ENCODE results near the gene KIF16B.

Gene KIF16B

GRCh38 chr20:16491294-16491905 lies 81.8 kb downstream of the KIF16B start:
- Histone ChIP-seq H3K23ac (ENCODE audit: low read length in 2 of 2) (no peak overlapping the region), H3K4me2 (ENCODE audit: low read length, poor library complexity, severe bottlenecking) (no peak overlapping the region), H3K18ac (ENCODE audit: low read depth in 1 of 2, low read length in 2 of 2) (no peak overlapping the region), H3K27me3 (ENCODE audit: control insufficient read depth in 1 of 2, insufficient read depth in 1 of 2, low read length in 2 of 2) (no peaks in the 10 kb centered on the region), H3K14ac (ENCODE audit: low read length in 2 of 2) (no peak overlapping the region), H2BK15ac (ENCODE audit: low read depth, poor library complexity, severe bottlenecking) (no peak overlapping the region), H3K4me1 (ENCODE audit: control insufficient read depth, insufficient read depth, low read depth, low read length) (no peaks in the 10 kb centered on the region), H2AK5ac (ENCODE audit: low read length, severe bottlenecking) (no peak overlapping the region), H3K9me3 (ENCODE audit: control insufficient read depth, low read length) (no peaks in the 10 kb centered on the region), H2BK120ac (ENCODE audit: low read depth, low read length) (no peak overlapping the region), H3K27ac (ENCODE audit: low read length, poor library complexity, severe bottlenecking) (no peak overlapping the region), H3K4me3 (ENCODE audit: insufficient read depth in 1 of 2, low read depth in 1 of 2, low read length in 2 of 2) (no peak overlapping the region), H2BK5ac (ENCODE audit: low read depth, low read length, poor library complexity, severe bottlenecking) (no peak overlapping the region), H3K36me3 (ENCODE audit: control insufficient read depth in 1 of 2, insufficient read depth in 2 of 2, low read depth in 1 of 2, low read length in 2 of 2) (peaks cover 6 to 21% of the 10 kb centered on the region in 2 experiments), H4K91ac (ENCODE audit: low read length) (no peak overlapping the region), H3K9ac (ENCODE audit: low read length) (no peak overlapping the region), H2AFZ (ENCODE audit: low read depth, low read length) (no peak overlapping the region), H3K79me1 (replicated peaks; ENCODE audit: low read length, poor library complexity, severe bottlenecking) (no peaks in the 10 kb centered on the region), H3K4ac (ENCODE audit: low read depth in 1 of 2, low read length in 2 of 2) (no peak overlapping the region), H4K8ac (ENCODE audit: low read length) (no peak overlapping the region), H2BK12ac (ENCODE audit: low read length in 2 of 2) (no peak overlapping the region)
- DNase-seq: no peak
- 91% methylated on average over 6 of the region's 7 CpGs for WGBS

- Histone ChIP-seq H3K4me1 (ENCODE audit: control insufficient read depth, insufficient read depth, low read depth, low read length) (no peaks in the 10 kb centered on the region), H4K8ac (ENCODE audit: low read length) (no peak overlapping the region), H3K4me2 (ENCODE audit: low read length, poor library complexity, severe bottlenecking) (no peak overlapping the region), H3K9me3 (ENCODE audit: control insufficient read depth, low read length) (no peaks in the 10 kb centered on the region), H3K18ac (ENCODE audit: low read depth in 1 of 2, low read length in 2 of 2) (no peak overlapping the region), H2AK5ac (ENCODE audit: low read length, severe bottlenecking) (no peak overlapping the region), H3K36me3 (ENCODE audit: control insufficient read depth in 1 of 2, insufficient read depth in 2 of 2, low read depth in 1 of 2, low read length in 2 of 2) (peaks cover 5 to 17% of the 10 kb centered on the region in 2 experiments), H3K9ac (ENCODE audit: low read length) (no peak overlapping the region), H2BK120ac (ENCODE audit: low read depth, low read length) (no peak overlapping the region), H2BK15ac (ENCODE audit: low read depth, poor library complexity, severe bottlenecking) (no peak overlapping the region), H3K14ac (ENCODE audit: low read length in 2 of 2) (no peak overlapping the region), H3K79me1 (replicated peaks; ENCODE audit: low read length, poor library complexity, severe bottlenecking) (no peaks in the 10 kb centered on the region), H2AFZ (ENCODE audit: low read depth, low read length) (no peak overlapping the region), H4K91ac (ENCODE audit: low read length) (no peak overlapping the region), H3K23ac (ENCODE audit: low read length in 2 of 2) (no peak overlapping the region), H2BK5ac (ENCODE audit: low read depth, low read length, poor library complexity, severe bottlenecking) (no peak overlapping the region), H3K27ac (ENCODE audit: low read length, poor library complexity, severe bottlenecking) (no peak overlapping the region), H3K27me3 (ENCODE audit: control insufficient read depth in 1 of 2, insufficient read depth in 1 of 2, low read length in 2 of 2) (no peaks in the 10 kb centered on the region), H3K4ac (ENCODE audit: low read depth in 1 of 2, low read length in 2 of 2) (no peak overlapping the region), H3K4me3 (ENCODE audit: insufficient read depth in 1 of 2, low read depth in 1 of 2, low read length in 2 of 2) (no peak overlapping the region), H2BK12ac (ENCODE audit: low read length in 2 of 2) (no peak overlapping the region)
- no CpG with 5 or more reads among the region's 3 CpGs for WGBS
- no peak for DNase-seq
Observed at GRCh38 chr20:16490696-16491095, 82.6 kb downstream of the KIF16B start.

GRCh38 chr20:16488616-16489015 lies 84.6 kb downstream of the KIF16B start:
- Histone ChIP-seq H3K27ac (ENCODE audit: low read length, poor library complexity, severe bottlenecking) (no peak overlapping the region), H3K4me2 (ENCODE audit: low read length, poor library complexity, severe bottlenecking) (no peak overlapping the region), H3K4me1 (ENCODE audit: control insufficient read depth, insufficient read depth, low read depth, low read length) (no peaks in the 10 kb centered on the region), H3K18ac (ENCODE audit: low read depth in 1 of 2, low read length in 2 of 2) (no peak overlapping the region), H3K9me3 (ENCODE audit: control insufficient read depth, low read length) (no peaks in the 10 kb centered on the region), H3K14ac (ENCODE audit: low read length in 2 of 2) (no peak overlapping the region), H2BK15ac (ENCODE audit: low read depth, poor library complexity, severe bottlenecking) (no peak overlapping the region), H4K8ac (ENCODE audit: low read length) (no peak overlapping the region), H4K91ac (ENCODE audit: low read length) (no peak overlapping the region), H2AK5ac (ENCODE audit: low read length, severe bottlenecking) (no peak overlapping the region), H3K27me3 (ENCODE audit: control insufficient read depth in 1 of 2, insufficient read depth in 1 of 2, low read length in 2 of 2) (no peaks in the 10 kb centered on the region), H2BK12ac (ENCODE audit: low read length in 2 of 2) (no peak overlapping the region), H3K23ac (ENCODE audit: low read length in 2 of 2) (no peak overlapping the region), H2AFZ (ENCODE audit: low read depth, low read length) (no peak overlapping the region), H3K9ac (ENCODE audit: low read length) (no peak overlapping the region), H3K36me3 (ENCODE audit: control insufficient read depth in 1 of 2, insufficient read depth in 2 of 2, low read depth in 1 of 2, low read length in 2 of 2) (peaks cover 3 to 16% of the 10 kb centered on the region in 2 experiments), H3K4me3 (ENCODE audit: insufficient read depth in 1 of 2, low read depth in 1 of 2, low read length in 2 of 2) (no peak overlapping the region), H2BK120ac (ENCODE audit: low read depth, low read length) (no peak overlapping the region), H2BK5ac (ENCODE audit: low read depth, low read length, poor library complexity, severe bottlenecking) (no peak overlapping the region), H3K4ac (ENCODE audit: low read depth in 1 of 2, low read length in 2 of 2) (no peak overlapping the region), H3K79me1 (replicated peaks; ENCODE audit: low read length, poor library complexity, severe bottlenecking) (no peaks in the 10 kb centered on the region)
- no peak for DNase-seq
- 96% methylated on average over 2 of the region's 3 CpGs for WGBS

- no peaks in the 10 kb centered on the region for H3K9me3 ChIP-seq (ENCODE audit: control insufficient read depth, low read length)
- no peak overlapping the region for H2BK12ac ChIP-seq (ENCODE audit: low read length in 2 of 2)
- no peak overlapping the region for H3K4me2 ChIP-seq (ENCODE audit: low read length, poor library complexity, severe bottlenecking)
- H3K23ac ChIP-seq (ENCODE audit: low read length in 2 of 2): no peak overlapping the region
- H3K27ac ChIP-seq (ENCODE audit: low read length, poor library complexity, severe bottlenecking): no peak overlapping the region
- H3K4ac ChIP-seq (ENCODE audit: low read depth in 1 of 2, low read length in 2 of 2): no peak overlapping the region
- no peak overlapping the region for H2AK5ac ChIP-seq (ENCODE audit: low read length, severe bottlenecking)
- H3K9ac ChIP-seq (ENCODE audit: low read length): no peak overlapping the region
- H3K4me3 ChIP-seq (ENCODE audit: insufficient read depth in 1 of 2, low read depth in 1 of 2, low read length in 2 of 2): no peak overlapping the region
- no peaks in the 10 kb centered on the region for H3K79me1 ChIP-seq (replicated peaks; ENCODE audit: low read length, poor library complexity, severe bottlenecking)
- H3K18ac ChIP-seq (ENCODE audit: low read depth in 1 of 2, low read length in 2 of 2): no peak overlapping the region
- no peak overlapping the region for H3K14ac ChIP-seq (ENCODE audit: low read length in 2 of 2)
- H3K27me3 ChIP-seq (ENCODE audit: control insufficient read depth in 1 of 2, insufficient read depth in 1 of 2, low read length in 2 of 2): no peaks in the 10 kb centered on the region
- H2BK120ac ChIP-seq (ENCODE audit: low read depth, low read length): no peak overlapping the region
- no peak overlapping the region for H4K91ac ChIP-seq (ENCODE audit: low read length)
- DNase-seq: no peak
- no peak overlapping the region for H2BK5ac ChIP-seq (ENCODE audit: low read depth, low read length, poor library complexity, severe bottlenecking)
- no peaks in the 10 kb centered on the region for H3K4me1 ChIP-seq (ENCODE audit: control insufficient read depth, insufficient read depth, low read depth, low read length)
- 97% methylated on average over 8 of the region's 8 CpGs for WGBS
- no peak overlapping the region for H4K8ac ChIP-seq (ENCODE audit: low read length)
- H2BK15ac ChIP-seq (ENCODE audit: low read depth, poor library complexity, severe bottlenecking): no peak overlapping the region
- H3K36me3 ChIP-seq (ENCODE audit: control insufficient read depth in 1 of 2, insufficient read depth in 2 of 2, low read depth in 1 of 2, low read length in 2 of 2): peaks cover 3 to 14% of the 10 kb centered on the region in 2 experiments
- no peak overlapping the region for H2AFZ ChIP-seq (ENCODE audit: low read depth, low read length)
Observed at GRCh38 chr20:16488086-16488485, 85.2 kb downstream of the KIF16B start.

Data from mesenchymal stem cell (in vitro differentiated cells and primary cell).